Forelimb muscle (tissue), 1 donor: ENCODE data around the gene ACSS1. TPM values are rescaled to one million over a fixed set of nuclear protein-coding genes. Genes with fewer than 3 reads are reported as not detected.

ENCODE experiments used
- DNase-seq: peaks from one replicate; pipeline ENCODE4 v3.0.0-alpha.2; 2013; ENCODE audit warnings: low read depth
- polyA plus RNA-seq: library from polyadenylated mRNA; unstranded; fragments of 120-200 nt; gene quantifications from one replicate; pipeline ENCODE4 v1.2.1, GENCODE V29; 2013; ENCODE audit not compliant: insufficient read length

The ACSS1 gene
- polyA plus RNA-seq, 1 donor = 16.5 TPM

DNA sequence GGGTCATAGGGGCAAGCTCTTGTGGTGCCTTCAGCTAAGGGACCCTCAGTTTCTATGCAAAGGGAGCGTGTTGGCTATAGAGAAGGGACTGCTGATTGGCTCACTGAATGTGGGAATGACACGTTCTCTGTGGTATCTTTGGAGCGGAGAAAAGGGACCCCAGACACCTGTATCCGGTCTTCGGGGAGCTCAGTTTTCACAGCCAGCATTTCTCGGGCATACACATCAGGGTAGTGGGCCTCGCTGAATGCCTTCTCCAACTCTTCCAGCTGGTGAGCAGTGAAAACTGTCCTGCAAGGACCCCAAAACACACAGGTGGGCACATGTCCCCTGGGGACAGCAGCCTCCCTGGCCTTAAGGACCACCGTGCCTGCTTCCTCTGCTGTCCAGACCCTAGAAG, 20.7 kb upstream of the ACSS1 start:
- DNase-seq = no peak

DNA sequence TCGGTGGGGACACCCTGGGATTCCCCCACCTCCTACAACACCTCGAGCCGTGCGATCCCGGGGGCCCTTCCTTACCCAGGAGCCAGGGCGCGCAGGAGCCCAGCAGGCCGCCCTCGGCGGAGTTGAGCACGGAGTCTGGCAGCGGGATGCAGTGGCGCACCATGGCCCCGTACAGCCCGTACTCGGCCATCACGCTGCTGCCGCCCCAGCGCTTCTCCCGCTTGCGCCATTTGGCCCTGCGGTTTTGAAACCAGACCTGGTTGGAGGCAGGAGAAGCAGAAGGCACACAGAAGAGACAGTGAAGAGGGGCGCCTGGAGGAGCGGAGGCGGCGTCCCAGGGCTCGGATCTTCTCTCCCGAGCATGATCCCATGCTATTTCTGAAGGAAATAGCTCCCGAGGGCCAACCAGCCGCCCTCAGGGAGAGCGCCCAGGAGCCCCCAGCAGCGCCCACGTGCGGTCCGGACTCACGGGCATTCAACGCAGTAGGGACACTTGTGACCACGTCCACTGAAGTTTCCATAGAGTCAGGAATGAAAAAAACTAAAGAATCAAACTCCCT, 19.8 kb upstream of the ACSS1 start:
- no peak for DNase-seq

DNA sequence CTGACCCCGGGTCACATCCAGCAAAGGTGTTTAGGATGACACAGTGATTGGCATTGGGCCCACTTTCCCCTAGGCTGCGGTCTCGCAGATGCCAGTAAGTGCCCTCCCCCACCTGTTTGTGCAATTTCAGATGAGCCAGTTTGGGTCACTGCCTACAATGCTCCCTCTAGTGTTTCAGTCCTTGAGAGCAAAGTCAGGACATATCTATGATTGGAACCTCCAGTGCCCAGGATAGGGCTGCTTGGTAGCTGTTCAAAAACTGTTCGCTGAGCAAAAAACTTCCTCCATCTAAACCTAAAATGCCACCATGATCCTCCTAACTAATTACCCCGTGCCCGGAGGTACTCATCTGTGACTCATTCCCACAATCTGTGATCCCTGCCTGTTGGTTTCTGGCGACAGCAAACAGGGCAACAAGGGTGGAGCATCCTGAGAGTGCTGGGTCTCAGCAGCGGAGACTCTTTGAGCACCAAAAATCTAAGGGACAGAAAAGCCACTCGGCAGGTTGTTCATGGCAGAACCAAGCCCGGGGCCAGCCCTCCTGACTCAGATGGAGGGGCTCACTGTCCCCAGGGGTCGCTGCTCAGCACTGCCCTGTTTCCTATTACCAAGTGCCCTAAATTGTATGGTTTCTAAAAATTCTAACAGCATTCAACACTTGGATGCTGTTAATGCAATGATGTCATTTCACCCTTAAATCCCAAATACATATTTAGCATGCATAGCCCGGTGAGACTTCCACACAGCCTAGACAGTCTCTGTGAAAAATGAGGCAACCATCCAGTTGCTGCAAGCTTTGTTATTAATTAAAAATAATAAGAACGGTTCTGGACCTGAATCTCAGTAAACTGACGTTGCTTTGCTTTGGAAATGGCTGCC, 19.0 kb upstream of the ACSS1 start:
- DNase-seq = no peak

DNA sequence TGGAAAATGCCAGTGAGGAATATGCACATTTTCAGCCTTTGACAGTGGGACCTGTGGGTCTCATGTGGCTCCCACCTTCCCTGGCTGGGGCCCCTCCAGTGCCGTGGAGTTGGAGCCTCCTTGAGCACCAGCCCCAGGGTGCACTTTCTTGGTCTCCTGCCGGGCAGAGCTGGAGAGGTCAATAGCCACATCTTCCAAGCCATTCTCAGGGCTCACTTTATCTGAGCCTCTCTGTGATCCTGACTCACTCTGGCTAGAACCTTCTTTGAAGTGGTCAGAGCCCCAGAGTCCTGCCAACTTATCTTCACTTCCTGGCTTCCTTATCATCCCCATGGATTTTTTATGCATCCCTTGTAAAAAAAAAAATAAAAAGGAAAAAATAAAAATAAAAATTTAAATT, 18.3 kb upstream of the ACSS1 start:
- no peak for DNase-seq

DNA sequence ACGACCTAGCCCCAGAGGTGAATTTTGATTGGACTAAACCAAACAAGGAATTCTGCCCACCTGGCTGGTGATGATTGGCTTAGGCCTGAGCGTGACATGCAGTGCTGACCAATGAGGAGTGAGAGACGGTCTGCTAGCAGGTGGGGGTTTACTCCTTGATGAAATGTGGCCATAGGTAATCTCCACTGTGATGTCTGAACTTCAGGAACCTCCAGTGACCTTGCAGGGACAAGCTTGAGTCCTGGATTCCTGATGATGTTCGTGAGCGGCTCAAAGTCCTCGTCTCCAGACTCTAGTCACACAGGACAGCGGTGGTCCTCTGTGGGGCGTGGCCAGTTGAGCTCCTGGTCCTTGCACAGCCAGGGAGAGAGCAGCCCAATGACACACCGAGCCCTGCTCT, 15.6 kb upstream of the ACSS1 start:
- DNase-seq = no peak

DNA sequence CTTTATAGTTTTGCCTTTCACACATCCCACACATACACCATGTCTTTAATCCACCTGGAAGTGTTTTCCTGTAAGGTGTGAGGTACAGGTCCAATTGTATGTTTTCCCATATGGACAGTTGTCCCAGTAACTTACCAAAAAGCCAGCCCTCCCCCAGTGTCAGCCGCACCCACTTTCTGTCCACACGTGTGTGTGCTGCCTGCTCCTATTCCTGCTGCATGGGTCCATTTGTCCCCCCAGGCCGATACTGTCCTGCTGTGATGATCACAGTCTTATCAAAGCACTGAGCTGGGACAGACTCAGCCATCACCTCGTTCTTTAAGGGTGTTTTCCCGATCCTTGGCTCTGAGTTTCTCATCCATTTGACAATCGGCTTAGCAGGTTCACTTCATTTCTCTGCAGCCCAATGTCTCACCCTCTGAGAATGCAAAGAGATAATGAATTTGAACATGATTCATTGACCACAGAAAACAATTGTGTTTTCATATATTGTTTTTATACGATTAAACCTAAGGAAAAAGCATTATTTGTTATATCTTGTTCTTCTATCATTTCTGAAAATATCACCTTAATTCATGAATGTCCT, 14.4 kb upstream of the ACSS1 start:
- no peak for DNase-seq

DNA sequence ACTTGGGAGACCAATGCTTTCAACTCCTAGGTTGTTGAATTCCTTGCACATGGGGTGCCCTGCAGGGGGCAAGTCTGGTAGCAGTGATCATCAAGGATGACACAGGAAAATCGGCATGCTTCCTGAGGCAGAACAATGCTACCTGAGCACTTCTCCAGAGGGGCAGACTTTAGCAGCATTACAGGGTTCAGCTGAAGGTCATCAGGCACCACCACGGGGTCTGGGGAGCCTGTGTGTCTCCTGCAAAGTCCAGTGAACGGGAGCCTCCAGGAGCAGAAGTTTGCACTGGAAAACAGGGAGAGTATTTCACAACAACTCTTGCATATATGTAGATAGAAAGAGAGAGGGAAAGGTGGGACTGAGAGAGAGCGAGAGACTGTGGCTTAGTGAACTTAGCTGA, 13.8 kb upstream of the ACSS1 start:
- no peak for DNase-seq

DNA sequence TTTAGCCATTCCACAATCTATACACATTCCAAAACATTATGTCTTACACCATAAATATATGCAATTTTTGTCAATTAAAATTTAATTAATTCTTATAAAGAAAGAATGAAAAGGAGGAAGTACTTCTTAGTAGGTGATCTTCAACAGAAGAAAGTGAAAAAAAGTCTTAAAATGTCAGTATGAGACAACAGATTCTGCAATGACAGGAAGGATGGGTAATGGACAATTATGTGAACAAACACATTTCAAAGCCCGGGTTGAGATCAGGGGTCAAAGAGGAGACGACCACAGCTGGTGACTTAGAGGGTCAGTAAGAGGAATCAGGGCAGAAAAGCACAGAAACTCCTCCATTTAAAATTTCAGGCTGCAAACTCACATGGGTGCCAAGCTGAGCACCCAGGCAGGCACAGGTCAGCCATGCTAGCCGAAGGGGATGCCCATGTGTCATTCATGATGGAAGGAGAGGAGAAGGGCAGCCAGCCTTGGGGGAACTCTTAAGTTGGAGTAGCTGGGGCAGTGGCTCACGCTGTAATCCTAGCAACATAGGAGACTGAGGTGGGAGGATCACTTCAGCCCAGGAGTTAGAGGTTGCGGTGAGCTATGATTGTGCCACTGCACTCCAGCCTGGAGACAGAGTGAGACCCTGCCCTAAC, 13.0 kb upstream of the ACSS1 start:
- DNase-seq = no peak

DNA sequence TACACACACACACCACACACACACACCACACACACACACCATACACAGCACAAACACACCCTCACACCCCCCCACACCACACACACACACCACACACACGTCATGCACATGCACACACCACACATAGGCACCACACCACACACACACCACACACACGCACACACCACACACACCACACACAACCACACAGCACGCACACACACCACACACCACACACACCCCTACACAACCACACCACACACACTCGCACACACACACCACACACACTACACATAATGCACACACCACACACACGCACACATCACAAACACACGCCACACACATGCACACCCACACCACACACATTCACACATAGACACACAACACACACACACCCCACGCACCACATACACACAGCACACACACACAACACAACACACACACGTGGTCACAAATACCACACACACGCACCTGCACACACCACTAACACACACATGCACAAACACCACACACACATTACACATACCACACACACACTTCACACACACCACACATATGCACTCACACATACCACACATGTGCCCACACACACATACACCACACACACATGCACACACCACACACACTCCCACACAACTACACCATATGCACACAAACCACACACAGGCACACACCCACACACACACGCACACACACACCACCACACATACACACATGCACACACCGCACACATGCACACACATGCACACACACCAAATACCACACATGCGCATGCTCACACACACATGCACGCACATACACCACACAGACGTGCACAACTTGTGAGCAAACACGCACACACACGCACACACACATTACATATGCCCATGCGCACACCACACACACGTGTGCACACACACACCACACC, 9.4 kb upstream of the ACSS1 start:
- no peak for DNase-seq

DNA sequence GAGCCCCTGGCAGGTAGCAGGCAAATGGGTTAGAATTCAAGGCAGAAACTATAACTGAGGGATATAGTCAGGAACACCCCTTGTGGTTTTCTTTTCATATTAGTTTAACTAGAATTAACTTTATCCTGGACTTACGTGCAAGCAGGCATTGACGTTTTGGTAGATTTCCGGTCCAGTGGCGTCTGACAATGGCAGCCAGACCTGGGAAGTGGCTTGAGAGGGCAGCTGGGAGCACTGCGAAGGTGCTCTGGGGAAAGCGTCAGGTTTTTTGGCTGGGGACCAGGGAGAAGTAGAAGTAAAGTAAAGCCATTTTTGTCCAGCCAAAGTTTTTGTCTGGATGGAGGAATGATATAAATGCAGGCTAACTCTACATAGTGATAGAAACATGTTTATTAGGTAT, 8.4 kb upstream of the ACSS1 start:
- no peak for DNase-seq

DNA sequence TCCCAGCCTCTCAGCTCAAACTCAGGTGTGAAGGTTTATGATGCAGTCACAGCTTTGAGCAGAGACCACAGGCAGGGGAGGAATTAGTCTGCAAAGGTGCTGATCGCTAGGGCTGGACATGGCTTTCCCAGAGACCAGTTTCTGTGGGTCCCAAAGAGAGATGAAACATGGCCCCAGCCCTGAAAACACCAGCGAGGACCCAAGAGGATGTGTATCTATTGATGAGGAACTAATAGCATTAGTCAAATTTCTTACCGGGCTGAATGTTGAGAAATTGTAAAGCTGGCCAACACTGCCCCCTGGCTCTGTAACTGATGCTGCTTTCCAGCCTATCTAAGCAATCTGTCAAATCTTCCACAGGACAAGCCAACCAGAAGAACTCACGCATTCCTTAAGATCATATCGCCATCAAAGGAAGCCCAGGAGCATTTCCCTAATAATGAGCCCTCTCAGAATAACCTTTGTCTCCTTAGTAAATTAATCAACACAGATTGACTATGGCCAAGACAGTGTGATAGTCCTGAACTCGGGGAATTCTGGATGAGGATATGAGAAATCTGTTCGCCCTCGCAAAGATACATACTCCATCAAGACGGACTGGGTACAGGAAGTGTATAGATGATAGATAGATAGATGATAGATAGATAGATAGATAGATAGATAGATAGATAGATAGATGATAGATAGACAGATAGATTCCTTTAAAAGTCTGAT, 7.8 kb upstream of the ACSS1 start:
- DNase-seq = no peak

DNA sequence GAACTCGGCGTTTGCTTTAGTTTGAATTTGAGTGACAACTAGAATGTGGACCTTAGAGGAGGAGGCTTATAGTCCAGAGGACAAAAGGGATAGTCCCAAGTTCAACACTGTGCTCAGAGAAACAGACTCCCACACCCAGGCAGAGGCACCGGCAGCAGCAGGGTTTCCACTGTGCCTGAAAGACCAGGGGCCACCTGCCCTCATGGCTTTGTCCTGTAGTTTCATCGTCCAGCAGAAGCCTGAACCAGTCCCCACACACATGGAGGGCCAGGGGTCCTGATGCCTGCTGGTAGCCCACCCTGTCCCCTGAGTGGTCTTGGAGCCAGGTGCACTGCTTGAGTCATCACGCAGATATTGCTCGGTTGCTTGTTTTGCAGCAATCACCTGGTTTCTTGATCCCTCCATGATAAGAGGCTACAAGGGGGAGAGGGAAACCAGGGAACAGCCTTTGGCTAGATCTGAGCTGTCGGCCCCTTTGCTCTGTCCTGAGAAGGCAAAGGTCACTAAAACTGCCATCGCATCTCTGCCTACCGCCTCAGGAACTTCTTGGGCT, 7.2 kb upstream of the ACSS1 start:
- DNase-seq = no peak

DNA sequence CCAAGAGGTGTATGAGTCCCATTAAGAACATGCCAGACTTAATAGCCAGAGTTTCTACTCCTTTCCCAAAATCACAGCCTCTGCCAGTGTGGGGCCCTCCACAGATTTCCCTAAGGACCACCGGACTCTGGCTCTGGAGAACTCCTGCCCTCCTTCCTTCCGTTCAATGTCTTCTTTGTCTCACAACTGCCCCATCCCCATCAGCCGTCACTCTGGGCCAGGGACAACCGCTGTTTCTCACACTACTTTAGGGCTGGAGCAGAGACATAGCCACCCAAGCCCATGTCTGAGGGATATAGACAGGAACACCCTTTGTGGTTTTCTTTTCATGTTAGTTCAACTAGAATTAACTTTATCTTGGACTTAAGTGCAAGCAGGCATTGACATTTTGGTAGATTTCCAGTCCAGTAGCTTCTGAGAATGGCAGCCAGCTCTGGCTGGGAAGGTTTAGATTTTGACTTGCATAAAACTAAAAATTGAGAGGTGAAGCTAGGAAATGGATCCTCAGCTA, 6.7 kb upstream of the ACSS1 start:
- no peak for DNase-seq

DNA sequence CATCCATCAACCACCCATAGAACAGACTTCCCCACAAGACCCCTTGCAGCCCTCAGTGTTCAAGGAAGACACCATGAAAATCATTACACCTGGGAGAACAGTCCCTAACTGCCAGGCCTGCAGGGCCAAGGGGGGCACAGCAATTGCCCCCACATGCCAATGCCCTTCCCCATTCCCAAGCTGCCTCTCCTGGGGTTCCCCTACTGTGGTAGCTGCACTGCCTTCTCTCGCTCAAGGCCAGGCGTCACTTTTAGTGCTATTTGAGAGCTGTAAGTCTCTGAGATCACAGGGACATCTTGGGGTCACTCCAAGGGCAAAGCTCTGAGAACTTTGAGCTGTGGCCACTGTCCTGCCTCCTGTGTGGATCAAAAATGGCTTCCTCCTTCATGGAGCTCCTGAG, 6.0 kb upstream of the ACSS1 start:
- DNase-seq = no peak

DNA sequence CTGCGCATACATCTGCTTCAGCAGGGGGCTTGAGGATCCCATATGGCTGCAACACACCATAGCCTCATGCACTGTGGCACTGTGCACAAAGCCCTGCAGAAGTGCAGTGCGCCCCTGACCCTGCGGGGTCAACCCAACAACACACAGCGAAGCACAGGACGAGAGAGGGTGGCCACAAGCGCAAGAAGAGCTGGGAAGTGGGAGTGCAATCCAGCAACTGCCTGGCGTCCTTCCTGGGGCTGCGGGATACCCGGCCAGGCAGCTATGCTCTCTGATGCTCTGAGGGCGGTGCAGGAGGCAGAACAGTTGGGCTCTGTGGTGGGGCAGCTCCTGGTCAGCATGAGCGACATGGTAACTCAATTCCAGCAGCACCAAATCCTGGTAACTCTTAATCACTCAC, 5.6 kb upstream of the ACSS1 start:
- no peak for DNase-seq

DNA sequence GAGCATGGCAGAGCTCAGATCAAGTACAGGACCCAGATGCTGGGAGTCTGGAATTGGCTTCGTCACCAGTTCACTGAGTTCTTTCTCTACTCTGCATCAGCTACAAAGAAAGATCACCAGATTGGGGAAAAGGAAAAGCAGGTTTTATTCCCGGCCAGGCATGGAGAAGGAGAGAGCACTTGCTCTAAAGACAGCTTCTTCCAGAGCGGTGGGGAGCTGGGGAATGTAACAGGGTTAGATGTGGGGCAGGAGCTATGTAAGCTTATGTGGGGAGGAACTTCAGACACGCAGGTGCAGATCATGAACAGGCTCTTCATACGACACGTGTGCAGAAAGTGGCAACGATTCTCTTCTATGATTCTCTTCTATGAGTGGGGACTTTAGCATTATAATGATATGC, 4.9 kb upstream of the ACSS1 start:
- DNase-seq = no peak

DNA sequence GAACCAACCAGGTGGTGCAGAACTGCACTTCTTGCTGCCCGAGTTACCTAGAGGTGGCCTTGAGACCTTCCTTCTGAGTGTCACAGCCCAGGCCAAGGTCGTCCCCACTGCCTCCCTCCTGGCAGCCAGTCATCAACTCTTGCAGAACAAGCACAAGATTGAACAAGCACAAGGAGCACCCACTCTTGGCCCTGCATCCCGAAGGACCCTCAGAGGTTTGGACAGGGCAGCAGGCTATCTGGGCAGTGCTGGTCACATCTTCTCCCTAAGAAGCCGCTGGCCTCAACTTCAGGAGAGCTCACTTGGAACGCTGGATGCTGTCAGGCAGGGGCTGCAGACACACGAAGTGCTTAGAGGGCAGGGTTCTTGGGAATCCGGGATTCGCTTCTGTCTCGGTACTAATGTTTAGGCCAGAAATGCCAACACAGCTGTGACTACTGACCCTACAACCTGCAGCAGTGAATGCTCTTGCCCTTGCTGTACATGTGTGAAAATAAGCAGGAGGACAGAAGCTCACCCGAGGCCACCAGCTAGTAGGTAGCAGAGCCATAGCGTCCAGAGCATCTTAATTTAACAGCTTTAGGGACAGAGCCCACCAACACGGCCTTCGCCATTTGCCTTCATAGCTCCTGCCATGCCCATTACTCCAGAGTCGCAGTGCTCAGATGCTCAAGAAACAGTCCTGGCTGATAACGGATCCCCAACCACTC, 4.0 kb upstream of the ACSS1 start:
- DNase-seq = no peak

DNA sequence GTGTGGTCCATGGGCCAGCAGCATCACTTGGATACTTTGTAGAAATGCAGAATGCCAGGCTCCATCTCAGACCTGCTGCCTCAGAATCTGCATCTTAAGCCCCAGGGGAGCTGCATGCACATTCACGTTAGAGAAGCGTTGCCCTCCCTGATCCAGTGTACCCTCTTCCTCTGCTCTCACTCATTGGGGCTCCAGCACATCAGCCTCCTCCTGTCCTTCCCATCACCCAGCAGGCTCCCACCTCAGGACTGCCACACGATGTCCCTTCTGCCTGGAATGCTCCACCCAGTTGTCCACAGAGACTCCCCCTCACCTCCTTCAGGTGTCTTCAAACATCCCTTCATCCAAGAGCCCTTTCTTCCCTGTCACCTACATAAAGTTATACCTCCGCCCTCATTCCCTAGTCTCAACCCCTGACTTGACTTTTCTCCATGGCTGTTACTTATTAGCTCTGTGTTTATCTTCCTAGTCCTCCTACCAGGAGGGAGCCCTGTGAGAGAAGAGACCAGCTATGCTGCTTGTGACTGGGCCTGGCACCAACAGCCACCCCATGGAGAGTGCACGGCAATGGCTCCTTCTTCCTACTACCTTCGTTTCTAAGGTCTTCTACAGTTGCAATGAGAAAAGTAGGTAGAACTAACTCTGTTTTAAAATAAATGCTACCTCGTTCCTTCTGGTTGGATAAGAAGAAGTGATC, 3.3 kb upstream of the ACSS1 start:
- no peak for DNase-seq

DNA sequence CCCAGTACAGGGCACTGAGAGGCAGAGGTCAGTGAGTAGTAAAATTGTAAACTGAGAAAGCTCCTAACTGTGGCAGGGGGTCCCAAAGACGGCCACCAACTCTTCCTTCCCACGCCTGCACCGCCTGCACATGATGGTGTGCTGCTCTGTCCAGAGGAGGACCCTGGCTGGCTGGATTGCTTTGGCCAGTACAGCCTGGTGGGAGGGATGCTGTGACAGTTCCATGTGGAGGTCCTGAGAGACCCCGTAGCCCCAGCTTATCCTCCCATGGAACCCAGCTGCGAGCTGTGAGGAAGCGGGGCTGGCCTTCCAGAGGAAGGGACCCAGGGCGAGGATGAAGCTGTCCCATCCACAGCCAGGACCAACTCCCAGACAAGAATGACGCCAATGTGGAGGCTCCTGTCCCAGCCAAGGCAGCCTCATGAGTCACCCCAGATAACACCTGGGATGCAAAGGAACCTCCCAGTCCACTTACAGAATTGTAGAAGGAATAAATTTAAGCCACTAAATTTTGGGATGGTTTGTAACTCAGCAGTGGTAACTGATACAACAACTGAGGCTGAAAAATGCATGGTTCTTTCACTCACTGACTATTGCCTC, 2.0 kb upstream of the ACSS1 start:
- no peak for DNase-seq
